NCI-H345 treated with DMSO at 0.1 percent for 48 hours (cell line): ENCODE results near the gene HSPE1.
A peak's percentile ranks its signal among the peaks of the same experiment; 100 is the strongest.
"Not testable (repeated sequence)": the region's sequence is repeated elsewhere in the genome, so short reads cannot be mapped to it uniquely, and the experiment has no call there.

ENCODE experiments used
- DNase-seq: peaks from one replicate; lab custom pipeline; 2025; ENCODE audit not compliant: unreplicated experiment; lab: John Stamatoyannopoulos, UW

HSPE1 gene

GRCh38 chr2:197499594-197500502 lies at the start of gene HSPE1, which contains the start of gene HSPD1:
Gene HSPE1, plus strand, starts transcription at chr2:197500379. Its CDS starts 58 bp downstream, at chr2:197500437.
Gene HSPD1, minus strand, starts transcription at chr2:197499840. Its CDS starts 992 bp downstream, at chr2:197498848.
- DNase-seq = peak; percentile 95

DNA sequence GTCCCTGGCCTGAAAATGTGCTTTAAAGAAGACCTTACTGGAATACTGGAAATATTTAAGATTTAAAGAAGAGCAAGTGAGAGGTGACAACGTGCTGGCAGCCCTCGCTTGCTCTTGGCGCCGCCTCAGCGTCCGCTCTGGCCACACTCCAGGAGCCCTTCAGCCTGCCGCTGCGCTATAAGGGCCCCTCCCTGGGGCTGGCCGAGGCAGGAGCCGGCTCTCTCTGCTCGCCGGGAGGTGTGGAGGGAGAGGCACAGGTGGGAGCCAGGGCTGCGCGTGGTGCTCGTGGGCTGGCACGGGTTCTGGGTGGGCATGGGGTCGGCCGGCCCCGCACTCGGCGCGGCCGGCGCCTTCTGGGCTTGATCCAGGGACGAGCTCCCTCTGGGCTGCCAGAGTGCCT lies 49.7 kb upstream of the HSPE1 start:
- no peak for DNase-seq

DNA sequence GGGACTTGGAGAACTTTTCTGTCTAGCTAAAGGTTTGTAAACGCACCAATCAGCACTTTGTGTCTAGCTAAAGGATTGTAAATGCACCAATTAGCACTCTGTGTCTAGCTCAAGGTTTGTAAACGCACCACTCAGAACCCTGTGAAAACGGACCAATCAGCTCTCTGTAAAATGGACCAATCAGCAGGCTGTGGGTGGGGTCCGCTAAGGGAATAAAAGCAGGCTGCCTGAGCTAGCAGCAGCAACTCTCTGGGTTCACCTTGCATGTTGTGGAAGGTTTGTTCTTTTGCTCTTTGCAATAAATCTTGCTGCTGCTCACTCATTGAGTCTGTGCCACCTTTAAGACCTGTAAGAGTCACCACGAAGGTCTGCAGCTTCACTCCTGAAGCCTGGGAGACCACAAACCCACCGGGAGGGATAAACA lies 49.2 kb upstream of the HSPE1 start:
- DNase-seq = not testable (repeated sequence)

- no peak for DNase-seq
These were observed 47.4 kb upstream of the HSPE1 start for GRCh38 chr2:197452754-197453122.

DNA sequence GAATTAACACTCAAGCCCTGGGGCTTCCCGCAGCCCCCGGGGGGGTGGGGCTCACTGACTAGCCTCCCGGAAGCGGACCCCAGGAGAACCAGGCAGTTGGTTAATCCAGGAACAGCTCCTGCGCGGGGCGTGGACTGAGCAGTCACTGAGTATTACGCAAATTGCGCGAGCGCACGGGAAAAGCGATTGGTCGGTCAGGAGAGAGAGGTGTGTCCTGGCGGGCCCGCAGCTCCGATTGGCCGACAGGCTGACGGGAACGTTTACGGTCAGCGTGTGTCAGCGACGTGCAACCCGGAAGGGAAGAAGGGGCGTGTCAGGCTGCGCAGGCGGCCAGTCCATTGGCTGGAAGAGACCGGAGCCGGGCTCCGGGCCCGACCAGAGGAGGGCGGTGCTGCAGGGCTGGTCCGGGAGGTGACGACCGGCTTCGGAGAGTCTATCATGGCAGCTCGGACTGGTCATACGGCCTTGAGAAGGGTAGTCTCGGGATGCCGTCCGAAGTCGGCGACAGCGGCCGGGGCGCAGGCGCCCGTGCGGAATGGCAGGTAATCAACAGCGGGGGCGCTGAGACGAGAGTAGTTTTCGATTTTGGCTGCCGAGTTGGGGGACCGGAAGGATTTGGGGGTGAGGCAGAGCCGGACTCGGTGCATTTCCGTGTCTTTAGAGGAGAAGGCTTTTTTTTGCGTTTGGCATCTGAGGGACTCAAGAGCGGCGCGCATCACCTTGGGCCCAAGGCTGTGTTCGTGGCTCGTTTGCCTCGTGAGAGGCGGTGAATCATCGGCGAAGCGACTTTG lies 46.9 kb upstream of the HSPE1 start, which contains the start of gene COQ10B:
Gene COQ10B (plus strand): TSS at position 430 of the 791 bp plus-strand sequence. CDS start 9 bp downstream, at position 439.
- peak; percentile 97 for DNase-seq

DNA sequence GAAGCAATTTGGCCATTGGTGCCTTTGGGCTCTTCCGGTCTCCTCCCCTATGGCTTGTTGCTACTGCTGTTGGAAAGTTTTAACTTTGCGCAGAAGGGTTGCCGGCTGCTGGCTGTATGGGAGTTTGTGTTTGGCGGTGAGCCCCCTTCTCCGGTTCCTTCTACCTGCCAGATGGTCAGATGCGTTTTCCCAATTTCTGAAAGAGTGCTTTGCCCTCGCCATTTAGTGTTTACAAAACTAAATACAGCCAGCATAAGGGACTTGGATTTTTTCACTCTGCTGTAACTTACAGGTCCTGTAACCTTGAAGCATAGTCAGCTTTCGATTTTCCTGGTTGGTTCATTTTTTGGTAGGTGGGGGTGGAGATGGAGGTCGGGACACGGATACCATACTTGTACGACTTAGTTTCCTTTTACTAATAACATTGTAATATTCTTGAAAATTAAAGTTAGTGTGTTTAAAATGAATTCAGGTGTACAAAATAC lies 46.2 kb upstream of the HSPE1 start:
- no peak for DNase-seq

DNA sequence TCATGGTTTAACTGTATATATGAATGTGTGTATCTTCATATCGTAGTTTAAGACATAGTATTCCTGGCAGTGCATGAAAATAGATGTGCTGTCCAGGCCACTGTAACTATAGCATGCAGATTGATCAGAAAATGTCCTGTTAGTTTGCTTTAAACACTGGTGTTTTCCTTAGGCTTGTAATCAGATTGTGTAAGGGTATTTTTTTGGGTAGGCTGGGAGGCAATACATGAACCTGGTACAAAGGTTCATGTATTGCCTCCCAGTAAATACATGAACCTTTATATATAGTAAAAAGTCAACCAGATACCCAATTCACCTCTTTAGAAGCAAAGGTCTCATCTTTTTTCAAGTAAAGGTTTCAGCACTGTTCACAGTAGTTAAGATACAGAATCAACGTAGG lies 45.3 kb upstream of the HSPE1 start:
- no peak for DNase-seq

GRCh38 chr2:197455428-197455827 lies 44.8 kb upstream of the HSPE1 start:
- DNase-seq = no peak

- no peak for DNase-seq
These were observed 39.5 kb upstream of the HSPE1 start for GRCh38 chr2:197460649-197461048.

DNA sequence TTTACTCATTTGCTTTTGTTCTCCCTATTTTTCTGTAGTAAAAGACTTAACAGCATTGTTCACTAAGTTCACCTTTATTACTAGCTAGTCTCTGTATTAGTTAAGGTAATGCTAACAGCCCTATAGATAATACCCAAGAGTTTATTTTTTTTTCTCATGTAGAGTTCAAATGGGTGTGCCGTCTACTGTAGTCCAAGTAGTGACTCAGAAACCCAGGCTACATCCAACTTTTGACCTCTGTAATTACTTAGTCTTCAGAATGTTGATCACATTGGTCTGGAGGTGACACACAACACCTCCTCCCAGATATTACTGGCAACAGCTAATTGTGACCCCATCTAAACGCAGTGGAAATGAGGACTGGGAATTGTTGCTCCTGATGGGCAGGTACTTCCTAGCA lies 39.1 kb upstream of the HSPE1 start:
- no peak for DNase-seq

DNA sequence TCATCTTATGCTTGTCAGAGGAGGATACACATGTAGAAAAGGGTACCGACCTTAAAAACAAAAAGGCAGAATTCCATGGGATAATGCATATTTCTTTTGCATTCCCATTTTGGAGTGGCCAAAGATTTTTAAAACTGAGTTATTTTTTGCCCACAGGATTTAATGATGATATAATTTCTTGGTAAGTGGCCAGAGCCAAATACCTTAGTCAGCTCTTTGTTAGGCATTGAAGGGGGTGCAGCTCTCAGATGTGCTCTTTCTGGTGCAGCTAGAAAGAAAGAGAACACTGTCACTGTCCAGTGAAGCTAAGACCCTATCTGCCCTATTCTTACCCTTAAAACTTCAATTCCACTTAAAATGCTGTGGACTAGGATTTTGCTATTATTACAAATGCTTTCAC lies 36.0 kb upstream of the HSPE1 start:
- DNase-seq = no peak

- DNase-seq = no peak
These were observed 28.0 kb upstream of the HSPE1 start for GRCh38 chr2:197472166-197472565.

DNA sequence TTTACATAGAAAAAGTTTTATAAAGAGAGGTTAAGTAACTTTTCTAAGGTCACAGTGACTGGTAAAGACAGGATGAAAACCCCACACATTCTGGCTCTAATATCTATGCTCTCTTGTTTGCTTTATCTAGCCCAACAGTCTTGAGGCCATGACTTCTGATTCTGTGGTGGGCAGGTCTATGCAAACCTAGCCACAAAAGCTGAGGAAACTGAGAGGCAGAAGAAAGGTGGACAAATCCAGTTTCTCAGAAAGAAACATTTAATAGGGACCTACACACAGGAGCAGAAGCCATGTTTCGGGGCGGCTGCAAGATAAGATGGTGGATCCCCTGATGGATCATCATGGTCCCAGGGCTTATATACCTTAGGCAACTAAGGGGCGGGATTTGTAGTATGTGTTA lies 22.4 kb upstream of the HSPE1 start:
- no peak for DNase-seq

DNA sequence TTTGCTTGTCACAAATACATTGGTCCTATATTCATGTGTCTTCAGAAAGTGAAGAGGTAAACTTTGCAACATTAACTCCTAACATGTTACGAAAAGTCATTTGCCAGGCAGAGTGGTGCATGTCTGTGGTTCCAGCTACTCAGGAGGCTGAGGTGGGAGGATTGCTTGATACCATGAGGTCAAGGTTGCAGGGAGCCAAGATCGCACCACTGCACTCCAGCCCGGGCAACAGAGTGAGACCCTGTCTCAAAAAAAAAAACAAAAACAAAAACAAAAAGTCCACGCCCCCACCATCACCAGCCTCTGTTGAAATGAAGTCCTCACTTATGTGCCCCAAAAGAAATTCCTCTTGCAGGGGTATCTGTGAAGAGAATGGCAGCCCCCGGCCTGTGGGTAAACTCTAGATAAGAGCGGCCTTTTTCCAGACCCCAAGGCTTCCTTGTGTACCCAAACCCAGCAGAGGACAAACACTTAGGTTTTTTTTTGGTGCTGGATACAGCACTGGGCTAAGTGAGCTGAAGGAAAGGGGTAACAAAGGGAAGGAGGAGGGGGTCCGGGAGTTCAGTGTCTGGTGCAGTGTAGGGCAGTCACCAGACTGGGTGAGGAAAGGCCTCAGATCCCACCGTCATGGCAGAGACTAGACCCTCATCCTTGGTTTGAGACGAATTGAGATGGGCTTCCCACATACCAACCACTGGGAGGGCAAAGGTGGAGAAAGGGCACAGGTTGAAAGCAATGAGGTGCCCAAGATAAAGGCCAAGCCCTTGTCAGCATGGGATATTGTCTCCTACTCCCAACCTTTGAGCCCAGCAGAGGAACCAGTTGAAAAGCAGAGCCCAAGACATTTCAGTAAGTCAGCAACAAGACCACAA lies 19.8 kb upstream of the HSPE1 start:
- no peak for DNase-seq

- not testable (repeated sequence) for DNase-seq
These were observed 15.9 kb upstream of the HSPE1 start for GRCh38 chr2:197484248-197484647.

GRCh38 chr2:197486175-197486574 lies 14.0 kb upstream of the HSPE1 start:
- DNase-seq = no peak

- DNase-seq = no peak
These were observed 12.8 kb upstream of the HSPE1 start for GRCh38 chr2:197487385-197487784.

DNA sequence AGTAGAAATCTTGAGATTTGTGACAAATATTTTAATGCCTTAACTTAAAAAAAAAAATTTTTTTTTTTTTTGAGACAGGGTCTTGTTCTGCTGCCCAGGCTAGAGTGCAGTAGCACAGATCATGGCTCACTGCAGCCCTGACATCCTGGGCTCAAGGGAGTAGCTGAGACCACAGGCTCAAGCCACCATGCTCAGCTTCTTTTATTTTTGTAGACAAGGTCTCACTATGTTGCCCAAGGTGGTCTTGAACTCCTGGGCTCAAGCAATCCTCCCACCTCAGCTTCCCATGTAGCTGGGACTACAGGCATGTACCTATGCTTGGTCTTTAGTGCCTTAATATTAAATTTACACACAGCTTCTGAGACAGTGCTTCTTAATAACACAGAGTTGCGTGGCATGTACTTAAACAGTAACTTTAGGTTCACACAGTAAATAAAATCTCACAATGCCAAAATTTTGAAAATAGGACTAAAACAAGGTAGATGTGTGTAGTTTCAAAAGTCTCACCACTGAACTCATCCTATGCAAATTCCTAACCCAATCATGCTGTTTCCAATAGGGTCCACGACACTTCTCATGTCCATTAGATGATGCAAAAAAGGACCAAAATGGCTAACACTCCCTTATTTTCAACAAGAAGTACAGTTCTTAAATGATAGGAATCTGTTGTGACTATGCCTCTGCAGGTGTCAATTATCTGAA lies 4.6 kb upstream of the HSPE1 start:
- DNase-seq = no peak

- no peak for DNase-seq
These were observed 3.5 kb upstream of the HSPE1 start for GRCh38 chr2:197496695-197497094.

GRCh38 chr2:197497326-197497725 lies 2.9 kb upstream of the HSPE1 start:
- DNase-seq = no peak
